HCT116 (cell line): ENCODE measurements around the gene LUC7L2. TPM values are rescaled to one million over a fixed set of nuclear protein-coding genes. Genes with fewer than 3 reads are reported as not detected.

Source experiments
- ATAC-seq: fragments of 200-7000 bp; cut with Tn5 transposase; 2 replicates; pipeline ENCODE4 v1.9.1; 2020; ENCODE audit warnings: mild to moderate bottlenecking, moderate library complexity
- BruUV-seq: library from RNA; stranded (reverse); fragments of 400-500 nt; replicated peaks from 2 replicates; lab custom pipeline; 2021; lab: Mats Ljungman, UMichigan
- CTCF ChIA-PET: fragments of 300-600 bp; sonication (Branson Sonifier 250); formaldehyde crosslinking; loops from one replicate; lab custom pipeline; 2021; ENCODE audit warnings: antibody characterized with exemption; lab: Charles Lee
- POLR2A ChIA-PET: fragments of 300-600, 350-600 bp; sonication (Branson Sonifier 250); formaldehyde crosslinking; loops from one replicate; lab custom pipeline; 2021; ENCODE audit warnings: antibody characterized with exemption; lab: Charles Lee
- RAD21 ChIA-PET, 2 experiments: fragments of 300-600 bp; sonication (Branson Sonifier 250); formaldehyde crosslinking; loops; one replicate each; lab custom pipeline; 2023; ENCODE audit warnings: low total read pairs in 2 of 2; ENCODE audit not compliant: uncharacterized antibody in 2 of 2, unreplicated experiment in 2 of 2, low non-redundant PET in 1 of 2; lab: Charles Lee
- DNase-seq: peaks from one replicate; pipeline ENCODE4 v3.0.0-alpha.2; 2010; ENCODE audit warnings: low read depth, low spot score
- H2AFZ ChIP-seq: fragments of 200-600 bp; shearing (Covaris generic), sonication (generic); 2 replicates; pipeline ENCODE4 v1.6.1; 2017; ENCODE audit warnings: low read depth, mixed run types, mixed read lengths, antibody characterized with exemption, low read length; ENCODE audit not compliant: poor library complexity, severe bottlenecking
- H3K27ac ChIP-seq: 2 replicates; pipeline ENCODE4 v1.5.1; 2012; ENCODE audit warnings: low read depth, low read length
- H3K27me3 ChIP-seq: fragments of 200-600 bp; sonication (generic); 2 replicates; pipeline ENCODE4 v1.6.1; 2016; ENCODE audit warnings: mixed run types, low read length, mixed read lengths; ENCODE audit not compliant: insufficient read depth
- H3K36me3 ChIP-seq, 2 experiments: fragments of 200-500 bp in 1 of 2; fragments of 200-600 bp in 1 of 2; sonication (Bioruptor generic) in 1 of 2; sonication (generic) in 1 of 2; 2 replicates each; pipeline versions ENCODE4 v1.5.1 to v1.6.1; 2014 to 2016; ENCODE audit warnings: low read length in 2 of 2, inconsistent platforms in 1 of 2, mixed read lengths in 1 of 2, mixed run types in 1 of 2; ENCODE audit not compliant: insufficient read depth in 2 of 2, control insufficient read depth in 1 of 2
- H3K4me1 ChIP-seq, 2 experiments: fragments of 200-600 bp in 1 of 2; sonication (generic) in 1 of 2; 2 replicates each; pipeline versions ENCODE4 v1.5.1 to v1.6.1; 2012 to 2017; ENCODE audit warnings: low read length in 2 of 2, inconsistent platforms in 1 of 2, mild to moderate bottlenecking in 1 of 2, mixed read lengths in 1 of 2, mixed run types in 1 of 2, moderate library complexity in 1 of 2; ENCODE audit not compliant: insufficient read depth in 2 of 2, control insufficient read depth in 1 of 2
- H3K4me2 ChIP-seq: fragments of 200-600 bp; sonication (generic); 2 replicates; pipeline ENCODE4 v1.6.1; 2017; ENCODE audit warnings: mixed run types, low read length, mixed read lengths
- H3K4me3 ChIP-seq, 2 experiments: fragments of 200-600 bp in 1 of 2; sonication (generic) in 1 of 2; replicated peaks in 1 of 2; 2 replicates each; pipeline ENCODE4 v1.5.1; 2011 to 2016; ENCODE audit warnings: low read length in 2 of 2, control low read depth in 1 of 2, low read depth in 1 of 2, mild to moderate bottlenecking in 1 of 2, mixed read lengths in 1 of 2, mixed run types in 1 of 2
- H3K79me2 ChIP-seq: fragments of 200-600 bp; sonication (generic); 2 replicates; pipeline ENCODE4 v1.6.1; 2017; ENCODE audit warnings: mild to moderate bottlenecking, mixed run types, low read length, moderate library complexity, mixed read lengths; ENCODE audit not compliant: insufficient read depth
- H3K9ac ChIP-seq: fragments of 200-600 bp; sonication (generic); 2 replicates; pipeline ENCODE4 v1.6.1; 2016; ENCODE audit warnings: low read length, mixed read lengths
- H3K9me2 ChIP-seq: fragments of 200-600 bp; sonication (generic), shearing (Covaris generic); 2 replicates; pipeline ENCODE4 v1.6.1; 2017; ENCODE audit warnings: mixed run types, mild to moderate bottlenecking, moderate library complexity; ENCODE audit not compliant: insufficient read depth
- H3K9me3 ChIP-seq, 2 experiments: fragments of 200-500 bp in 1 of 2; fragments of 200-600 bp in 1 of 2; sonication (Bioruptor generic) in 1 of 2; sonication (generic) in 1 of 2; 2 replicates each; pipeline ENCODE4 v1.6.1; 2014 to 2017; ENCODE audit warnings: low read length in 2 of 2, mixed read lengths in 2 of 2, inconsistent platforms in 1 of 2, low read depth in 1 of 2, mild to moderate bottlenecking in 1 of 2, mixed run types in 1 of 2, moderate library complexity in 1 of 2; ENCODE audit not compliant: control insufficient read depth in 1 of 2, insufficient read depth in 1 of 2
- H4K20me1 ChIP-seq: fragments of 200-600 bp; sonication (generic), shearing (Covaris generic); 2 replicates; pipeline ENCODE4 v1.6.1; 2017; ENCODE audit warnings: mixed run types, mild to moderate bottlenecking, moderate library complexity; ENCODE audit not compliant: insufficient read depth
- CEBPB ChIP-seq: IDR thresholded peaks from 2 replicates; pipeline ENCODE4 v1.6.1; 2012; ENCODE audit warnings: low read depth
- EZH2 ChIP-seq: fragments of 200-600 bp; sonication (generic); IDR thresholded peaks from 2 replicates; pipeline ENCODE4 v1.6.1; 2017; ENCODE audit warnings: antibody characterized with exemption, mixed run types
- JUND ChIP-seq: IDR thresholded peaks from 2 replicates; pipeline ENCODE4 v1.6.1; 2012
- POLR2A ChIP-seq: IDR thresholded peaks from 2 replicates; pipeline ENCODE4 v1.7.0; 2011; ENCODE audit warnings: borderline replicate concordance; ENCODE audit not compliant: insufficient read depth, insufficient read length; ENCODE audit errors: extremely low read depth
- RAD21 ChIP-seq: IDR thresholded peaks from 2 replicates; pipeline ENCODE4 v1.6.1; 2012; ENCODE audit warnings: low read depth, mild to moderate bottlenecking
- SIN3A ChIP-seq: IDR thresholded peaks from 2 replicates; pipeline ENCODE4 v1.6.1; 2012; ENCODE audit warnings: low read depth
- TCF7L2 ChIP-seq: IDR thresholded peaks from 2 replicates; pipeline ENCODE4 v1.7.0; 2011; ENCODE audit warnings: borderline replicate concordance, inconsistent platforms; ENCODE audit not compliant: insufficient read depth, insufficient read length; ENCODE audit errors: extremely low read depth
- ZFX ChIP-seq: fragments of 450-650 bp; IDR thresholded peaks from 2 replicates; pipeline ENCODE4 v1.6.1; 2017
- intact Hi-C: fragments of 100-400 bp; cut with micrococcal nuclease; formaldehyde crosslinking; loops from 2 replicates; pipeline ENCODE4 v1.10.0; 2022
- total RNA-seq: library from RNA; stranded (reverse); gene quantifications from one replicate; pipeline ENCODE4 v1.2.1, GENCODE V29; 2021; ENCODE audit not compliant: unreplicated experiment
- TF ChIP-seq, protein P1 (sequence below), 3 experiments: fragments of 200-600 bp in 1 of 3; sonication (generic) in 1 of 3; IDR thresholded peaks in 2 of 3; conservative IDR thresholded peaks in 1 of 3; 2 replicates each; pipeline ENCODE4 v1.5.1; 2012 to 2017; ENCODE audit warnings: low read depth in 2 of 3, low read length in 2 of 3, antibody characterized with exemption in 1 of 3, borderline replicate concordance in 1 of 3, control low read depth in 1 of 3, mild to moderate bottlenecking in 1 of 3, mixed read lengths in 1 of 3, mixed run types in 1 of 3, moderate library complexity in 1 of 3; ENCODE audit not compliant: insufficient read depth in 1 of 3
- TF ChIP-seq, protein P2 (sequence below): IDR thresholded peaks from 2 replicates; pipeline ENCODE4 v1.6.1; 2012; ENCODE audit warnings: low read depth
- TF ChIP-seq, protein P3 (sequence below): IDR thresholded peaks from 2 replicates; pipeline ENCODE4 v1.6.1; 2012

The LUC7L2 gene
- total RNA-seq, 1 experiment from 2014 or later, result 98.8 TPM

DNA sequence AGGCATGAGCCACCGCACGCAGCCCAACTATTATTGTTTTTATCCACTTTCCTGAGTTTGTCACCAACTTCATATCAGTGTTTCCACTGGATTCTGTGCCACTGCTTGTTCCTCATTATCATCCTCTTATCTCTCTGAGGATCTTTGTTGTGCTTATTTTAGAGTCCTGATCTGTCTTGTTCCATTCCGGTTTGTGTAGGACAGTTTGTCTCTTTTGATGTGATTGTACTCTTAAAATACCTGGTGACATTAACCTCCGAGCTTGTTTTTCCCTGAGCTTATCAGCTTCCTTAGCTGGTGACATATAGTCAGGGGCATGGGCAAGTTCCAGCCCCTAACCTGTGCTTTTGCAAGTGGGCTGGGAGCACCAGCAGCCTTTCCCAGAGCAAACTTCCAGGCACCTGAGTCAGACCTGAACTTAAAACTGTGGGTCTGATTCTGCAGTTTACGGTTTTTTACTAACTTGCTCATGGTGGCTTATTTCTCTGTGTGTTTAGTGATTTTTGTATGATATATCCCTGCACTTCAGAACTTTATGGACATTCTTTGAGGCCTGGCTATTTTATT lies 41.7 kb upstream of the LUC7L2 start:
- TF ChIP-seq RAD21, result no peak
- no peak for TF ChIP-seq CEBPB
- no peak for TF ChIP-seq ZFX
- TF ChIP-seq TCF7L2, result no peak
- TF ChIP-seq SIN3A, result no peak
- TF ChIP-seq JUND, result no peak
- TF ChIP-seq, protein P1, sequence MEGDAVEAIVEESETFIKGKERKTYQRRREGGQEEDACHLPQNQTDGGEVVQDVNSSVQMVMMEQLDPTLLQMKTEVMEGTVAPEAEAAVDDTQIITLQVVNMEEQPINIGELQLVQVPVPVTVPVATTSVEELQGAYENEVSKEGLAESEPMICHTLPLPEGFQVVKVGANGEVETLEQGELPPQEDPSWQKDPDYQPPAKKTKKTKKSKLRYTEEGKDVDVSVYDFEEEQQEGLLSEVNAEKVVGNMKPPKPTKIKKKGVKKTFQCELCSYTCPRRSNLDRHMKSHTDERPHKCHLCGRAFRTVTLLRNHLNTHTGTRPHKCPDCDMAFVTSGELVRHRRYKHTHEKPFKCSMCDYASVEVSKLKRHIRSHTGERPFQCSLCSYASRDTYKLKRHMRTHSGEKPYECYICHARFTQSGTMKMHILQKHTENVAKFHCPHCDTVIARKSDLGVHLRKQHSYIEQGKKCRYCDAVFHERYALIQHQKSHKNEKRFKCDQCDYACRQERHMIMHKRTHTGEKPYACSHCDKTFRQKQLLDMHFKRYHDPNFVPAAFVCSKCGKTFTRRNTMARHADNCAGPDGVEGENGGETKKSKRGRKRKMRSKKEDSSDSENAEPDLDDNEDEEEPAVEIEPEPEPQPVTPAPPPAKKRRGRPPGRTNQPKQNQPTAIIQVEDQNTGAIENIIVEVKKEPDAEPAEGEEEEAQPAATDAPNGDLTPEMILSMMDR (IDR thresholded peaks at IDR 0.05 in 2 of 3, conservative IDR thresholded peaks at IDR 0.05 in 1 of 3; ENCODE audit: borderline replicate concordance in 1 of 3, insufficient read depth in 1 of 3, low read depth in 2 of 3, low read length in 2 of 3), result no peak
- TF ChIP-seq, protein P2, sequence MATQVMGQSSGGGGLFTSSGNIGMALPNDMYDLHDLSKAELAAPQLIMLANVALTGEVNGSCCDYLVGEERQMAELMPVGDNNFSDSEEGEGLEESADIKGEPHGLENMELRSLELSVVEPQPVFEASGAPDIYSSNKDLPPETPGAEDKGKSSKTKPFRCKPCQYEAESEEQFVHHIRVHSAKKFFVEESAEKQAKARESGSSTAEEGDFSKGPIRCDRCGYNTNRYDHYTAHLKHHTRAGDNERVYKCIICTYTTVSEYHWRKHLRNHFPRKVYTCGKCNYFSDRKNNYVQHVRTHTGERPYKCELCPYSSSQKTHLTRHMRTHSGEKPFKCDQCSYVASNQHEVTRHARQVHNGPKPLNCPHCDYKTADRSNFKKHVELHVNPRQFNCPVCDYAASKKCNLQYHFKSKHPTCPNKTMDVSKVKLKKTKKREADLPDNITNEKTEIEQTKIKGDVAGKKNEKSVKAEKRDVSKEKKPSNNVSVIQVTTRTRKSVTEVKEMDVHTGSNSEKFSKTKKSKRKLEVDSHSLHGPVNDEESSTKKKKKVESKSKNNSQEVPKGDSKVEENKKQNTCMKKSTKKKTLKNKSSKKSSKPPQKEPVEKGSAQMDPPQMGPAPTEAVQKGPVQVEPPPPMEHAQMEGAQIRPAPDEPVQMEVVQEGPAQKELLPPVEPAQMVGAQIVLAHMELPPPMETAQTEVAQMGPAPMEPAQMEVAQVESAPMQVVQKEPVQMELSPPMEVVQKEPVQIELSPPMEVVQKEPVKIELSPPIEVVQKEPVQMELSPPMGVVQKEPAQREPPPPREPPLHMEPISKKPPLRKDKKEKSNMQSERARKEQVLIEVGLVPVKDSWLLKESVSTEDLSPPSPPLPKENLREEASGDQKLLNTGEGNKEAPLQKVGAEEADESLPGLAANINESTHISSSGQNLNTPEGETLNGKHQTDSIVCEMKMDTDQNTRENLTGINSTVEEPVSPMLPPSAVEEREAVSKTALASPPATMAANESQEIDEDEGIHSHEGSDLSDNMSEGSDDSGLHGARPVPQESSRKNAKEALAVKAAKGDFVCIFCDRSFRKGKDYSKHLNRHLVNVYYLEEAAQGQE, result no peak
- TF ChIP-seq POLR2A, result no peak
- TF ChIP-seq, protein P3, sequence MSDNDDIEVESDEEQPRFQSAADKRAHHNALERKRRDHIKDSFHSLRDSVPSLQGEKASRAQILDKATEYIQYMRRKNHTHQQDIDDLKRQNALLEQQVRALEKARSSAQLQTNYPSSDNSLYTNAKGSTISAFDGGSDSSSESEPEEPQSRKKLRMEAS, result no peak
- TF ChIP-seq EZH2, result no peak
- H3K27me3 ChIP-seq, result no peaks in the 10 kb centered on the region
- no peak overlapping the region for H3K9ac ChIP-seq
- CTCF ChIA-PET, result no interaction called here
- intact Hi-C loops, result no loop called here
- ATAC-seq (no peak), DNase-seq (no peak)
- POLR2A ChIA-PET, result no interaction called here
- peaks cover 0 to 3% of the 10 kb centered on the region in 2 experiments; a peak in 1 of 4 replicates for H3K4me1 ChIP-seq
- BruUV-seq, result no TSS peak
- no peak overlapping the region for H2AFZ ChIP-seq
- no peak overlapping the region for H3K4me3 ChIP-seq
- H3K79me2 ChIP-seq, result no peaks in the 10 kb centered on the region
- H3K9me2 ChIP-seq, result no peaks in the 10 kb centered on the region
- RAD21 ChIA-PET, result no interaction called here
- H4K20me1 ChIP-seq, result no peaks in the 10 kb centered on the region
- no peaks in the 10 kb centered on the region for H3K9me3 ChIP-seq
- H3K27ac ChIP-seq, result no peak overlapping the region
- no peaks in the 10 kb centered on the region for H3K36me3 ChIP-seq
- no peak overlapping the region for H3K4me2 ChIP-seq
